NT2/D1 (cell line): Measurements from ENCODE around the gene SLC6A16.

Source experiments
- SUZ12 ChIP-seq: IDR thresholded peaks from 2 replicates; pipeline ENCODE4 v1.6.1; 2011; ENCODE audit not compliant: insufficient read length, insufficient read depth; ENCODE audit errors: extremely low read depth
- YY1 ChIP-seq: IDR thresholded peaks from 2 replicates; pipeline ENCODE4 v1.6.1; 2011; ENCODE audit not compliant: insufficient read length, insufficient read depth
- ZNF274 ChIP-seq: IDR thresholded peaks from 2 replicates; pipeline ENCODE4 v1.6.1; 2011; ENCODE audit warnings: mild to moderate bottlenecking, low read depth, low read length

DNA sequence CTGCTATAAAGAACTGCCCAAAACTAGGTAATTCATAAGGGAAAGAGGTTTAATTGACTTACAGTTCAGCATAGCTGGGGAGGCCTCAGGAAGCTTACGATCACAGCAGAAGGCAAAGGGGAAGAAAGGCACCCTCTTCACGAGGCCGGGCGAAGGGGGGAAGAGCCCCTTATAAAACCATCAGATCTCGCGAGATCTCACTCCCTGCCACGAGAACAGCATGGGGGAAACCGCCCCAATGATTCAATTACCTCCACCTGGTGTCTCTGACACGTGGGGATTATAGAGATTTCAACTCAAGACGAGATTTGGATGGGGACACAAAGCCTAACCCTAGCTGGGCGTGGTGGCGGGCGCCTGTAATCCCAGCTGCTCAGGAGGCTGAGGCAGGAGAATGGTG, 42.8 kb downstream of the SLC6A16 start:
- TF ChIP-seq YY1, result no peak
- no peak for TF ChIP-seq ZNF274
- TF ChIP-seq SUZ12, result no peak
